ENCODE data around the gene HNRNPAB. TPM values are rescaled to one million over a fixed set of nuclear protein-coding genes. Genes with fewer than 3 reads are reported as not detected.
"Not testable (repeated sequence)": the region's sequence is repeated elsewhere in the genome, so short reads cannot be mapped to it uniquely, and the experiment has no call there.

HNRNPAB gene
- total RNA-seq, 6 experiments from 2014 or later: 44.2 to 96.1 (median 73.5) TPM

- H3K9me3 ChIP-seq: no peaks in the 10 kb centered on the region
- WGBS (ENCODE audit: insufficient coverage, low coverage, low lambda C conversion rate, missing lambda C conversion rate): 51% methylated on average over 9 of the region's 11 CpGs
- peak in 2 of 3 donors; percentile 17 to 25 for DNase-seq
- intact Hi-C loops (cut with DNase I): no loop called here
- H3K27ac ChIP-seq: no peak overlapping the region
- no peaks in the 10 kb centered on the region for H3K27me3 ChIP-seq
- H3K4me1 ChIP-seq: peaks cover 0 to 54% (median 16%) of the 10 kb centered on the region in 4 donors
- H3K36me3 ChIP-seq: peaks cover 0 to 14% (median 10%) of the 10 kb centered on the region in 4 donors
- no peak for TF ChIP-seq POLR2A (IDR thresholded peaks at IDR 0.05)
- no peak overlapping the region for H3K4me3 ChIP-seq
- no peak for ATAC-seq
Measured at GRCh38 chr5:178228609-178229008, 24.3 kb downstream of the HNRNPAB start.

DNA sequence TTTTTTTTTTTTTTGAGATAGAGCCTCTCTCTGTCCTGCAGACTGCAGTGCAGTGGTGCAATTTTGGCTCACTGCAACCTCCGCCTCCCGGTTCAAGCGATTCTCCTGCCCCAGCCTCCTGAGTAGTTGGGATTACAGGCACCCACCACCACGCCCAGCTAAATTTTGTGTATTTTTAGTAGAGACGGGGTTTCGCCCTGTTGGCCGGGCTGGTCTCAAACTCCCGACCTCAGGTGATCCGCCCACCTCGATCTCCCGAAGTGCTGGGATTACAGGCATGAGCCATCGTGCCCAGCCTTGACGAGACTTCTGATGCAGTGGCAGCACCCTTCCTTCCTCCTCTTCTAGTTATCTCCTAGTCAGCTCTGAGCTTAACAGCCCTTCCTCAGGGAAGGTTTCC lies 24.8 kb downstream of the HNRNPAB start:
- ATAC-seq; H3K9me3 ChIP-seq; H3K27ac ChIP-seq; H3K27me3 ChIP-seq; H3K4me3 ChIP-seq; intact Hi-C loops (cut with DNase I): not testable (repeated sequence)
- H3K4me1 ChIP-seq: peaks cover 0 to 55% (median 16%) of the 10 kb centered on the region in 4 donors
- peaks cover 0 to 14% (median 10%) of the 10 kb centered on the region in 4 donors for H3K36me3 ChIP-seq
- 86% methylated on average over 2 of the region's 13 CpGs for WGBS (ENCODE audit: insufficient coverage, low coverage, low lambda C conversion rate, missing lambda C conversion rate)
- DNase-seq: peak in 2 of 3 donors; percentile 15 to 19

GRCh38 chr5:178229861-178230260 lies 25.5 kb downstream of the HNRNPAB start:
- Histone ChIP-seq H3K9me3 (no peaks in the 10 kb centered on the region), H3K4me1 (peaks cover 0 to 62% (median 16%) of the 10 kb centered on the region in 4 donors), H3K4me3 (no peak overlapping the region), H3K27me3 (no peaks in the 10 kb centered on the region), H3K27ac (peak overlapping the region in 1 of 3 donors; percentile 94), H3K36me3 (peaks cover 0 to 14% (median 9%) of the 10 kb centered on the region in 4 donors)
- intact Hi-C loops (cut with DNase I): no loop called here
- WGBS (ENCODE audit: insufficient coverage, low coverage, low lambda C conversion rate, missing lambda C conversion rate): 69% methylated on average over 10 of the region's 10 CpGs
- ATAC-seq (no peak), DNase-seq (peak in 1 of 3 donors; percentile 37)
- no peak for TF ChIP-seq POLR2A (IDR thresholded peaks at IDR 0.05)
- TF ChIP-seq, protein P1, sequence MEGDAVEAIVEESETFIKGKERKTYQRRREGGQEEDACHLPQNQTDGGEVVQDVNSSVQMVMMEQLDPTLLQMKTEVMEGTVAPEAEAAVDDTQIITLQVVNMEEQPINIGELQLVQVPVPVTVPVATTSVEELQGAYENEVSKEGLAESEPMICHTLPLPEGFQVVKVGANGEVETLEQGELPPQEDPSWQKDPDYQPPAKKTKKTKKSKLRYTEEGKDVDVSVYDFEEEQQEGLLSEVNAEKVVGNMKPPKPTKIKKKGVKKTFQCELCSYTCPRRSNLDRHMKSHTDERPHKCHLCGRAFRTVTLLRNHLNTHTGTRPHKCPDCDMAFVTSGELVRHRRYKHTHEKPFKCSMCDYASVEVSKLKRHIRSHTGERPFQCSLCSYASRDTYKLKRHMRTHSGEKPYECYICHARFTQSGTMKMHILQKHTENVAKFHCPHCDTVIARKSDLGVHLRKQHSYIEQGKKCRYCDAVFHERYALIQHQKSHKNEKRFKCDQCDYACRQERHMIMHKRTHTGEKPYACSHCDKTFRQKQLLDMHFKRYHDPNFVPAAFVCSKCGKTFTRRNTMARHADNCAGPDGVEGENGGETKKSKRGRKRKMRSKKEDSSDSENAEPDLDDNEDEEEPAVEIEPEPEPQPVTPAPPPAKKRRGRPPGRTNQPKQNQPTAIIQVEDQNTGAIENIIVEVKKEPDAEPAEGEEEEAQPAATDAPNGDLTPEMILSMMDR (IDR thresholded peaks at IDR 0.05): no peak

DNA sequence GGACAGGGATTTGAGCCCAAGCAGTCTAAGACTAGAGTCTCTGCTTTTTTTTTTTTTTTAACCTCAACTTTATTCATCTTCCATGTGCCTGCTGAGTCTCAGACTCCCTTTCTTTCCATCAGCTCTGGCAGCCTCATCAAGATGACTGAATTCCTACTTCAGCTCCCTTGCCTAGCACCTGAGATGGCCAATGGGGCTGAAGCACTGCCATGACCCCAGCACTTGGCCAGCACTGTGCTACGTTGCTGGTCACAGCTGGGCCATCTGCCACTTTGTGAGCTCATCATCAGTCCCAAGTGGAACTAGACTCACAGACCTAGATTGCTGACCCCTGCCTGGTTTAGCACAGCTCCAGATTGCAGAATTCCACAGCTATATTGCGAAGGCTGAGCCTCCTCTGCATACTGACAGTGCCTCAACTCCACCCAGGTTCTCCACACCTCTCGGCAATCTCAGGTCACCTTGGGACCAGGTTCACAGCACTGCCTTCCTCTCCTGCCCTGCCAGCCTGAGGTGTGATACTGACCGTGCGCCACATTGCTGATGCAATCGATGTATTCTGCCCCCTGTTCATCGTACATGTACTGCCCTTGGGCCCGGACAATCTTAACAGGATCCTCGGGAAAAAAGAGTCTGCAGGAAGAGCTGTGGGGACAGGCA lies 26.7 kb downstream of the HNRNPAB start:
- Histone ChIP-seq H3K27ac (peak overlapping the region; percentile 94 to 98 (median 96)), H3K4me3 (peak overlapping the region; percentile 75 to 90 (median 88)), H3K27me3 (no peaks in the 10 kb centered on the region), H3K4me1 (peaks cover 0 to 63% (median 19%) of the 10 kb centered on the region in 4 donors), H3K36me3 (peaks cover 0 to 14% (median 9%) of the 10 kb centered on the region in 4 donors), H3K9me3 (no peaks in the 10 kb centered on the region)
- TF ChIP-seq, protein P1 (IDR thresholded peaks at IDR 0.05): no peak
- peak; percentile 77 for TF ChIP-seq POLR2A (IDR thresholded peaks at IDR 0.05)
- WGBS (ENCODE audit: insufficient coverage, low coverage, low lambda C conversion rate, missing lambda C conversion rate): 20% methylated on average over 7 of the region's 9 CpGs
- DNase-seq (peak; percentile 87 to 93 (median 93)), ATAC-seq (peak; percentile 63 to 70 (median 68))
- intact Hi-C loops (cut with DNase I): no loop called here

DNA sequence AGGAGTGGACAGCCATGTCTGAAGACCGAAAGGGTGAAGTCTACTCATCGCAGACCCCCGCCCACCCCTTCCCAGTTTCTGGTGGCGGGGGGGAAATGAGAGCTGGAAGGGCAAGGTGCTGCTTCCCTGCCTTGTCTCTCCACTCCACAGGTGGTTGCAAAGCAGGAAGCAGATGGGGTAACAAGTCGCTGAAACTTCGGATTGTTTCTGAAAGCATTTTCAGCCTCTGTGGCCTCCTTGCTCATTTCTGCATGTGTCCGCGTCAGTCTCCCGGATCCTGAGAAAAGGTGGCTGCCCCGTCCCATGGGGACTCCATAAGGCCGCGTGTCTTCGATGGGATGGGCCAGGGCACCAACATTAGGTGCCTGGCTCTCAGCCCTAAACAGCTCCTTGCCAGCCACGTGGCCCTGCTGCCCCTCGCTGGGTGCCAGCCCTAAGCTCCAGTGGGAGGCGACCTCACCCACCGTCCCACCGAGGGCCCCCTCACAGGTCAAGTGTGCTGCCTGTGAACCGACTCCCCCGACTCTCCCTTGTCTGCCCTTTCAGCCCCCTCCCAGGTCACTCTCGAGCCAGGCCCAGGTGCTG lies 27.3 kb downstream of the HNRNPAB start:
- Histone ChIP-seq H3K36me3 (peaks cover 0 to 14% (median 9%) of the 10 kb centered on the region in 4 donors), H3K27ac (peak overlapping the region; percentile 94 to 98 (median 96))
- TF ChIP-seq, protein P1 (IDR thresholded peaks at IDR 0.05): no peak
- TF ChIP-seq POLR2A (IDR thresholded peaks at IDR 0.05): no peak

More for the DNA sequence above, 27.3 kb downstream of the HNRNPAB start:
- ATAC-seq (peak in 3 of 4 donors; percentile 0 to 6 (median 5)), DNase-seq (no peak)
- 13% methylated on average over 10 of the region's 21 CpGs for WGBS (ENCODE audit: insufficient coverage, low coverage, low lambda C conversion rate, missing lambda C conversion rate)
- H3K9me3 ChIP-seq: no peaks in the 10 kb centered on the region
- intact Hi-C loops (cut with DNase I): no loop called here
- H3K4me1 ChIP-seq: peaks cover 0 to 63% (median 21%) of the 10 kb centered on the region in 4 donors
- H3K27me3 ChIP-seq: no peaks in the 10 kb centered on the region
- H3K4me3 ChIP-seq: peak overlapping the region; percentile 75 to 90 (median 88)

Measured in right lobe of liver (tissue), 6 donors.